Measurements from ENCODE around the gene MICA. TPM values are rescaled to one million over a fixed set of nuclear protein-coding genes. Genes with fewer than 3 reads are reported as not detected.

Gene MICA
- total and polyA plus RNA-seq, 9 of the 15 experiments (the other 6 are each of a cell fraction or from before 2014, with no cell fraction given) = 11.8 to 24.6 (median 16.7) TPM

DNA sequence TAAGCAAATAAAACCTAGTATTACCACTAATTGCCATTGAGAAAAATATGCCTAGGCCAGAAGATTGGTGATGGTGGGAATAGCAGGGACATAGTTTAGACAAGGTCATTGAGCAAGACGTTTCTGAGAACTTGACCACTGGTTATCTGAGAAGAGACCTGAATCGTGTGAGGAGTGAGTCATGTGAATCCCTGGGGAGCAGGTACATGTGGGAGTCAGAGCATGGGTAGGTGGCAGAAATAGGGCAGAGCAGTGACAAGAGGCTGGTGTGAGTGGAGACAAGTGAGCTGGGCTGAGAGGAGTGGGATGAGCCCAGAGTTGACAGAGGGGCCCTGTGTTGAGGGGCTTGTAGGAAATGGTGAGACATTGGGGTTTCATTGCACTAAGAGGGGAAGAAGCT is 16.4 kb downstream of the MICA start (continued):
- TF ChIP-seq CHD7 (IDR thresholded peaks at IDR 0.05; ENCODE audit: low read depth, low read length) = no peak
- TF ChIP-seq, protein P1, sequence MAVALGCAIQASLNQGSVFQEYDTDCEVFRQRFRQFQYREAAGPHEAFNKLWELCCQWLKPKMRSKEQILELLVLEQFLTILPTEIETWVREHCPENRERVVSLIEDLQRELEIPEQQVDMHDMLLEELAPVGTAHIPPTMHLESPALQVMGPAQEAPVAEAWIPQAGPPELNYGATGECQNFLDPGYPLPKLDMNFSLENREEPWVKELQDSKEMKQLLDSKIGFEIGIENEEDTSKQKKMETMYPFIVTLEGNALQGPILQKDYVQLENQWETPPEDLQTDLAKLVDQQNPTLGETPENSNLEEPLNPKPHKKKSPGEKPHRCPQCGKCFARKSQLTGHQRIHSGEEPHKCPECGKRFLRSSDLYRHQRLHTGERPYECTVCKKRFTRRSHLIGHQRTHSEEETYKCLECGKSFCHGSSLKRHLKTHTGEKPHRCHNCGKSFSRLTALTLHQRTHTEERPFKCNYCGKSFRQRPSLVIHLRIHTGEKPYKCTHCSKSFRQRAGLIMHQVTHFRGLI (CRISPR knock-in tag; IDR thresholded peaks at IDR 0.05) = no peak
